Ammon's horn (tissue), 1 donor: ENCODE results near the gene AHSA1.

Experiments
- DNase-seq: peaks from one replicate; pipeline ENCODE4 v3.0.0-alpha.2; 2016; ENCODE audit warnings: low spot score

The AHSA1 gene

GRCh38 chr14:77473921-77474320, 16.0 kb downstream of the AHSA1 start:
- DNase-seq = no peak

GRCh38 chr14:77474479-77475177, 16.7 kb downstream of the AHSA1 start:
- no peak for DNase-seq

DNA sequence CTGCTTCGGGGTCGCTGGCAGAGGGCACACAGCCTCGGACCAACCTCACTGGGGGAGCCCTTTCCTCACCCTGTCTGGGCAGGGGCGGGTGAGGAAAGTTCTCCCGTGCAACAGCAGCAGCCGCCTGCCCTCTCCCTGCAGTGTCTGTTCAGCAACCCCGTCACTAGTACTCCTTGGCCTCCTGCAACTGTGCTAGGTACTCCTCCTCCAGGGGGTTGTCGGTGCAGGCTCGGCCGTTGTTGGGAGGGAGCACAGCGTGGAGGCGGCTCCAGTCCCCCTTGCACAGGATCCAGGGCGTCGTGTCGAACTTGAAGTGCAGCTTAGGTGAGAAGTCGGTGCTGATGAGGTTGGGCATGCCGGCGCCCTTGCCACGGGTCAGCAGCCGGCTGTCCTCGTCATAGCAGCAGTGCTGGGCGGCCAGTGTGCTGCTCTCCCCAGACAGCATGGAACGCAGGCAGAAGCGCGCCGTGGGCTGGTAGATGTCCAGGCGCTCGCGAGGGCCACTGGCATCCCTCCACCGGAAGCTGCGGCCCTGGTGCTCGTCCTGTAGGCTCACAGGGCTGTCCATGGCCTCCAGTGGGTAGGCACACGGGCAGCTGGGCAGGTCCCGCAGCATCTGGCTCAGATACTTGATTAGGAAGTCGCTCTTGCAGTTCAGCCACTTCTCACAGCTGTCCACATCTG, 17.7 kb downstream of the AHSA1 start:
- no peak for DNase-seq

DNA sequence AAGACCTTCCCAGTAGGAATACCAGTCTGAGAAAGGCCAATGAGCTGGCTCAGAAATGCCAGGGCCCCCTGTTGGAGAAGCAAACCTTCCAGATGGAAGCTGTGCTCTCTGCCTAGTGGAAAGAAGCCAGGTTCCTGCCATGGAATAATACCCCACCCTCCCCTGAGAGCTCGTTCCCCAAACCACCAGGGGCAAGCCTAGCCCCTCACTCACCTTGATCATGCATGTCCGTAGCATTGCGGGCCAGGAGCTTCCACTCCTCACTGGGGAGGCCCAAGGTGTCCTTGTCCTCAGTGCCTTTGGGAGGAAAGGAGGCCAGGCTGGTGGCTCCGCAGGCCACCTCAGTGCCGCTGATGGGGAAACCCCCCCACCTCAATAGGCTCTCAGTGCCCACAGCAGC, 20.1 kb downstream of the AHSA1 start:
- no peak for DNase-seq

- no peak for DNase-seq
Measured at GRCh38 chr14:77478796-77479195, 20.9 kb downstream of the AHSA1 start.

DNA sequence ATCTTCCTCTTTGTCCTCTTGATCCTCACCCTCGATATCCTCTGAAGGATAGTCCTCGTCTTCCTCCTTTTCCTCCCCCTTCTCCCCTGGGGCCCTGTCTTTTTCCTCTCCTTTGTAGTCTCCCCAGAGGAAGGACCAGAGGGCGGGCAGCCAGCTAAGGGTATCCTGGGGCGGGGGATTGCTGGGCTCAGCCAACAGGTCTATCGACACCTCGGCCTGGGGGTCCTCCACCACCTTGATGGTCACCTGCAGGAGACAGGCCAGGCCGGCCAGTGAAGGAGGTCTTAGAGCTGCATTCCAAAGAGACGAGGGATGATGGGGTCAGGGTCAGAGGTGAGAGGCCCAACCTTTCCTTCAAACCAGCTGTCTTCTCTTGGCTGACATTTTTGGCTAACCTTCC, 24.5 kb downstream of the AHSA1 start:
- DNase-seq = no peak

DNA sequence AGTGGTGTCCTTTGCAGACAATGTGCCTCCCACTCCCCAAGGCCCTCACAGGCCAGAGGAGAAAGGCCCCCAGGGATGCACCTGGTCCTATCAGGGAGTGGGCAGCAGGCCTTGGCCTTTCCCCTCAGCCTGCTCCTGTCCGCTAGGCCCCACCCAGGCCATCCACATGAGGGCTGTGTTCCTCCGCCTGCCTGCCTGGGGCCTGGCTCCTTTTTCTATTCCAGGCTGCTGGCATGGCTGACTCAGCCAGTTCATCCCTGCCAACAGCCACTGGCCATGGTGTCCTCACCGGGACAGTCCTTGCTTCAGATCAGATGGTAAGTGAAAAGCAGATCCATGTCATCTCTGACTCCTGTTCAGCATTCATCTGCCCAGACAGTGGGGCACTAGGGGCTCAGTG, 27.4 kb downstream of the AHSA1 start:
- no peak for DNase-seq

DNA sequence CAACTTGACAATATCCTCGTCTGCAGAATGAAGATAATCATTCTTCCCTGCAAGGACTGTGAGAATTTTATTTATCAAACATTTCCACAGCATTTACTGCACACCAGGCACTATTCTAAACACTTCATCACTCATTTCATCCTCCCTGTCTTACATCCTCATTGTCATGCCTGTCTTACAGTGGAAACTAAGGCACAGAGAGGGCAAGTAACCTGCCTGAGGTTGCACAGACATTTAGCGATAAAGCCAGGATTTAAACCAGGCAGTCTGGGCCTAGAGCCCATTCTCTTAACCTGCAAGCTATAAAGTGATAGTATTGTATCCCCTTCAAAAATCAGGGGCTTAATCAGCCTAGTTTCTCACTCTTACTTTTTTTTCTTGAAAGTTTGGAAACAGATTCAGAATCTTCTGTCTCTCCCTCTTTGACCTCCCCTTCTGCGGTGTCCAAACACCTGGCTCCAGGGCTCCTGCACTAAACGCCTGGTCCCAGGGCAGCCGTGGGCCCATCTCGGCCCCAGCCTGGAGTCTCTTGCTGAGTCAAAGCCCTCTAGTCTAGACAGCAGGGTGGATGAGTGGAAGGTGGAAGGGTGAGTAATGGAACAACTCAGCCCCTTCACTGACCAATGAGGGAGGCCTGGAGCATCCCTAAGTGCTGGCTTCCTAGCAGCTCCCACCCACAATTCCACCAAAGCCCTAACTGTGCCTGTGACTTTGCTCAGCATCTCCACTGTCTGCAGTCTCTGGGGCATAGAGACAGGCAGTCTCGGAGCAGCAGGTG, 28.2 kb downstream of the AHSA1 start:
- no peak for DNase-seq

DNA sequence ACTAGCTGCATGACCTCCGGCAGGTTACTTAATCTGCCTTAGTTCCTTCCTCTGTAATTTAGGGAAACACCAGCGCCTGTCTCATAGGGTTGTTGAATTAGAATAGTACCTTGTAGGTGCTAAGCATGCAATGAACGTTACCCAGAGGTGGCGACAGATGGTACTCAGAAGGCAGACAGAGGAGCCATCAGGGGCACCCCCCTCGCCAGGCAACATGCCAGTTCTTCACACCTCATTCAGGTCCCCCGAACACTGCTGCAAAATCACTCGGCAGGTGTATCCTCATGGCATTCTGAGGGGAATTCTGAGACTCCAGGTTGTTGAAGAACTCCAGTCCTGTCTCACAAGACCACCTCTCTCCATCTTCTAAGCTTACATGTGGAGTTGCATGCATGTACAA, 30.7 kb downstream of the AHSA1 start:
- DNase-seq = no peak

DNA sequence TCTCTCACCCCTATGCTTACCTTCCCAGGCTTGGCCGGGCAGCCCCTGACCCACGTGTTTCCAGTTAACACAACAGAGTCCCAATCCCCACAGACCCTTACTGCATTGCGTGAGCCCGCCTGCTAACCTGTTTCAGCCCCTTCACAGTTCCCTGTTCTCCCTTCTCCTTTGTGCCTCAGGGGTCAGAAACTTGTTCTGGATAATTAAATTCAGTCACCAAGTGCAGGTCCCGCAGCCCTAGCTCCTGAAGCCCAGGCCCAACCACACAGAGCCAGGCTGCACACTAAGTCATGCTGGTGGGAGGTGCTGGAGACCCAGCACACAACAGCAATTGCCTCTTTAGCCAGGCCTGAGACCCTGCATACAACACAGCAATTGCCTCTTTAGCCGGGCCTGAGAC, 31.1 kb downstream of the AHSA1 start:
- DNase-seq = no peak

DNA sequence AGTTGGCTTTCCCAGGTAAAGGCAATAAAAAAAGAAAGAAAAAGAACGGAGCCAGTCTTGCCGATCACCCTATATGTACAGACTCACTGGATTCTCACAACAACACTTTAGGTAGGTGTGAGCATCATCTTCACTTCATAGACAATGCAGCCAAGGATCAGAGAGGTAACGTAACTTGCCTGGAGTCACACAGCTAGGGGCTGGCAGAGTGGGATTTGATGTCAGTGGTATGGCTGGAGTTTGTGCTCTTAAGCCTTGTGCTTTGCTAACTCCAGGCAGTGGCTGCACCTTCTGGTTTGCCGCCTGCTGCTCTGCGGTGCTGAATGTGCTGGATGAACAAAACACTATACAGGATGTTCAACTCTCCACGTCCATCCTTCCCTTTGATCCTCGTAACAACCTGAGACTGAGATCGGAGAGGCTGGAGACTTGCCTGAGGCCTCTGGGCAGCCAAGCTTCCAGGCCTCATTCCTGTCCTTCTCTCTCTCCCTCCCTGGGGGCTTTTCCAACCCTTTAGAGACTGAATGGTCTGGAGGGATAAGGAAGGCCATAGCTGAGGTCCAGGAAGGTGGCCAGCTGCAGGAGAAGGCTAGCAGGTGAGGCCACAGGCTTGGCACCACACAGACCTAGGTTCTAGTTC, 32.6 kb downstream of the AHSA1 start:
- no peak for DNase-seq

DNA sequence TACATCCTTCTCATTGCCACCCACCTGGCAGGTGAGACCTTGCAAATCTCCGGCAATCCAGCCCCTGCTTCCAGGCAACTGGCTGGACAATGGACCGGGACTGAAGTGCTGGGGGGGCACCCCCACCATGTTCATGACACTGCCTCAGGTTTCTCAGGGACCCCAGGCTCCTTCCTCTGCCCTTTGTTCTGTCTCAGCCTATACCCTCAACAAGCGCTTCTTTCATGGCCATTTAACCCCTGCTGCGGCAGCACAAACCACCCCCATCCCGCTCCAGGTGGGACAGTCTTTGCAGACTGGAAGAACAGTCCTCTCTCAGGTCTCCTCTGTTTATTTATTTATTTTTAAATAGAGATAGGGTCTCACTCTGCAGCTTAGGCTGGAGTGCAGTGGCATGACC, 33.2 kb downstream of the AHSA1 start:
- no peak for DNase-seq

DNA sequence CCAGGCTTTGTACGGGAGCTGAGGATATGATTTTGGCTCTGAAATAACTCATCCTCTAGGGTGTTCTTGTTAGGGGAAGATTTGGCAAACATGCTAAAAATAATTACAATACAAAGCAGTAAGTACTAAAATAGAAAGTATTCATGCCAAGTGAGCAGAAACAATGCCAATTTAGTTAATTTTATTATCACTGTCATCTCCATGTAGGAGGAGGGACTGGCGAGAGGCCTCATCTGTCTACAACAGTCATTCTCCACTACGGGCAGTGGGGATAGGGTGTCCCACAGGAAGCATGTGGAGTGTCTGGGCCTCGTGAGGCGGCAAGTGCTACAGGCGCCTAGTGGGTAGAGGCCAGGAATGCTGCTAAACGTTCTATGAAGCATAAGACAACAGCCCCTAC, 37.4 kb downstream of the AHSA1 start:
- peak; percentile 34 for DNase-seq

GRCh38 chr14:77498120-77498979, 40.5 kb downstream of the AHSA1 start, which contains the start of gene ISM2:
Gene ISM2, minus strand, starts transcription at chr14:77498816. Its CDS starts 23 bp downstream, at chr14:77498793.
- peak; percentile 19 for DNase-seq

DNA sequence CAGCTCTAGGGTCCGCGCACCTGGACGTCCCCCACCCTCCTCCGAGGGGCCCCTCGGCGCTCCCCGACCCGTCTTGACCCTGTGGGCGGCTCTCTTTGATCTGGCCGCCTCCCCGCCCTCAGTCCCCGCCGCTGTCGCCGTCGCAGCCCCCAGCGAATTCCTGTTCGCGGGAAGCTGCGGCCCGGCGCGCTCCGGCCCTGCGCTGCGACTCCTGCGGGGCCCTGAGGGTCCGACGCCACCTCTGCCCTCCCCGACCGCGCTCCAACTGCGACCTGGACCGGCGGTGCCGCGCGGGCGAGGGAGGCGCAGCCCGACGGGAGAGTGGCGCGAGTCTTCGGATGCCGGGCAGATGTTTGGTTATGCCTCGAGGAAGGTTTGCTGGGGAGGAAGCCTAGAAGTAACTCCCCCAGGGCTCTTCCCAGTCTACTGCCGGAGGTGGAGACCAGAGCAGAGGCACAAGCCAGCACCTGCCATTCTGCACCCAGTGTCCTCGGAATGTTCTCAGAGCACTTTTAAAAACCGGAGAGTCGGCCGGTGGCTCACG, 41.2 kb downstream of the AHSA1 start:
- no peak for DNase-seq

DNA sequence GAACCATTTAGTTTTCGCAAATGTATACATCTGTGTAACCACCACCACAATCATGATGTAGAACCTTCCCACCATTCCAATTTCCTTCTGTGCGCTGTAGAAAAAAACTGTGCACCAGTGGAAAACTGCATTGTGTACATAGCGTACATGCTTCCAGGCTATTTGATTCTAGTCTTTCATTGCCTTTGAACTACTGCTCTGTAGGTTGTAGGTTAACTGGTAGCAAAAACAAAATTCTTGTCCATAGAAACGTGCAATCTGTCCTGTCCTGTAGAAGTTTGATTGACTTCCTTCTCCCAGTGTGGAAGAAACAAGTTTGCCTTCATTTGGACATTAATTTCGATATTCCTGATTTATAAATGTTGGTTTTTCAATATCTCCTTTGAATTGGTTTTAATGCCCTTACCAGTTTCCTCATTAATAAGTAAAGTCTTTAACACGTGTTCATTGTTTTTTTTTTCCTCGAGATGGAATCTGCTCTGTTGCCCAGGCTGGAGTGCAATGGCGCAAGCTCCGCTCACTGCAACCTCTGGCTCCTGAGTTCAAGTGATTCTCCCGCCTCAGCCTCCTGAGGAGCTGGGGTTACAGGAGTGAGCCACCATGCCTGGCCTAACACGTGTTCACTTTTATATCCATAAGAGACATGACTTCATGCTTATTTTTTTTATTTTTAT, 44.4 kb downstream of the AHSA1 start:
- no peak for DNase-seq

- no peak for DNase-seq
Measured at GRCh38 chr14:77503138-77503537, 45.2 kb downstream of the AHSA1 start.

- DNase-seq = no peak
Measured at GRCh38 chr14:77505031-77505430, 47.1 kb downstream of the AHSA1 start.

DNA sequence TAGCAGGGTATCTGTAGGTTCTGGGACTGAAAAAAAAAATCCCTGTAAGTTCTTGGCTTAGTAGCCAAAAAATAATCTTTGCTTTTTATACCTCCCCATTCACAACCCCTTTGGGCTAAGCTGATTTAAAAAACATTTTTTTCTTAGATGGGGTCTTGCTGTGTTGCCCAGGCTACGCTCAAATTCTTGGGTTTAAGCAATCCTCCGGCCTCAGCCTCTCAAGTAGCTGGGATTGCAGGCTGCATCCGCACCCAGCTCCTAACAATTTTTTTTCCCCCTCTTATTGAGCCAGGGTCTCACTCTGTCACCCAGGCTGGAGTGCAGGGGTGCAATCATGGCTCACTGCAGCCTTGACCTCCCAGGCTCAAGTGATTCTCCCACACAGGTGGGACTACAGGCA, 49.9 kb downstream of the AHSA1 start:
- no peak for DNase-seq

DNA sequence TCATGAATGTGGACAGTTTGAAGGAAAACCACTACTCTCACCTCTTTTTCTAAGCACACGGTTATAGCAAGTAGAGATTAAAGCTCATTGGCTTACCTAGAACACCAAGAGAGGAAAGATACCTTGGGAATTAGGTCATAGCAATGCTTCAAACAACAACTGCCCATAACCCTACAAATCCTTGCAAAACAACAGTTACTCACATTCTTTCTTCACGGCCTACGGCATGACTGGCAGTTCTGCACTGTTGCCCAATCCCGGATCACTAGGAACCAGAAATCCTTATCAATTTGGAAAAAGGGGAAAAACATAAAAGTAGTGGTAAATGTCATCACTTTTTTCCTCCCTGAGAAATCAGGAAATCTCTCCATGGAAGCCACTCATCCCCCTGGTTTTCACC, 50.4 kb downstream of the AHSA1 start:
- DNase-seq = no peak

- DNase-seq = no peak
Measured at GRCh38 chr14:77508876-77509275, 51.0 kb downstream of the AHSA1 start.
